Gastroesophageal sphincter (tissue), 4 donors: ENCODE measurements around the gene MIA2. TPM values are rescaled to one million over a fixed set of nuclear protein-coding genes. Genes with fewer than 3 reads are reported as not detected.
"Not testable (repeated sequence)": the region's sequence is repeated elsewhere in the genome, so short reads cannot be mapped to it uniquely, and the experiment has no call there.

Experiments
- ATAC-seq: fragments of 150-250 bp; one replicate; pipeline ENCODE4 v1.9.1; 2016; ENCODE audit warnings: mild to moderate bottlenecking, moderate library complexity
- H3K27ac ChIP-seq, 4 donors: fragments of 200-600 bp; sonication (generic) in 3 of 4; 1 replicate in 3 of 4; 2 replicates in 1 of 4; pipeline ENCODE4 v1.5.1; 2016 to 2019
- H3K27me3 ChIP-seq: fragments of 200-600 bp; sonication (generic); one replicate; pipeline ENCODE4 v1.5.1; 2019
- H3K36me3 ChIP-seq, 2 donors: fragments of 200-600 bp; sonication (generic); one replicate each; pipeline ENCODE4 v1.5.1; 2019; ENCODE audit warnings: control low read depth in 1 of 2
- H3K4me1 ChIP-seq, 3 donors: fragments of 200-600 bp; sonication (generic); 1 replicate in 2 of 3; 2 replicates in 1 of 3; pipeline ENCODE4 v1.5.1; 2016 to 2019; ENCODE audit warnings: control low read depth in 2 of 3
- H3K4me3 ChIP-seq, 2 donors: fragments of 200-600 bp; sonication (generic); one replicate each; pipeline ENCODE4 v1.5.1; 2019; ENCODE audit warnings: mild to moderate bottlenecking in 1 of 2, moderate library complexity in 1 of 2
- H3K9me3 ChIP-seq, 3 donors: fragments of 200-600 bp; sonication (generic); one replicate each; pipeline ENCODE4 v1.5.1; 2017 to 2019; ENCODE audit warnings: control low read depth in 2 of 3
- EP300 ChIP-seq: sonication (generic); formaldehyde crosslinking; IDR thresholded peaks from one replicate; pipeline ENCODE4 v1.6.1; 2017; ENCODE audit warnings: antibody characterized with exemption, mild to moderate bottlenecking
- POLR2A ChIP-seq, 2 donors: fragments of 450-650 bp; IDR thresholded peaks; one replicate each; pipeline ENCODE4 v1.6.1; 2017; ENCODE audit warnings: antibody characterized with exemption in 2 of 2, mild to moderate bottlenecking in 2 of 2, moderate library complexity in 1 of 2
- POLR2AphosphoS5 ChIP-seq: sonication (generic); formaldehyde crosslinking; IDR thresholded peaks from one replicate; pipeline ENCODE4 v1.6.1; 2017; ENCODE audit warnings: antibody characterized with exemption
- WGBS, 2 donors: methylation state at CpG; one replicate each; pipeline ENCODE4 v1.1.5; 2018; ENCODE audit warnings: low coverage in 1 of 2; 5-methylcytosine and 5-hydroxymethylcytosine counted together
- total RNA-seq, 4 donors: library from RNA; depleted of rRNA; stranded (reverse); fragments of >200 nt; gene quantifications; one replicate each; pipeline ENCODE4 v1.1.0, GENCODE V29; 2016
- TF ChIP-seq, protein P1 (sequence below), 4 experiments: fragments of 200-600 bp in 2 of 4; fragments of 450-650 bp in 2 of 4; sonication (generic) in 1 of 4; IDR thresholded peaks; one replicate each; pipeline ENCODE4 v1.5.1; 2017 to 2019; ENCODE audit warnings: antibody characterized with exemption in 4 of 4, mild to moderate bottlenecking in 2 of 4, moderate library complexity in 2 of 4

The MIA2 gene
- total RNA-seq, 4 donors from 2014 or later = 13.5 to 21.3 (median 16.3) TPM

DNA sequence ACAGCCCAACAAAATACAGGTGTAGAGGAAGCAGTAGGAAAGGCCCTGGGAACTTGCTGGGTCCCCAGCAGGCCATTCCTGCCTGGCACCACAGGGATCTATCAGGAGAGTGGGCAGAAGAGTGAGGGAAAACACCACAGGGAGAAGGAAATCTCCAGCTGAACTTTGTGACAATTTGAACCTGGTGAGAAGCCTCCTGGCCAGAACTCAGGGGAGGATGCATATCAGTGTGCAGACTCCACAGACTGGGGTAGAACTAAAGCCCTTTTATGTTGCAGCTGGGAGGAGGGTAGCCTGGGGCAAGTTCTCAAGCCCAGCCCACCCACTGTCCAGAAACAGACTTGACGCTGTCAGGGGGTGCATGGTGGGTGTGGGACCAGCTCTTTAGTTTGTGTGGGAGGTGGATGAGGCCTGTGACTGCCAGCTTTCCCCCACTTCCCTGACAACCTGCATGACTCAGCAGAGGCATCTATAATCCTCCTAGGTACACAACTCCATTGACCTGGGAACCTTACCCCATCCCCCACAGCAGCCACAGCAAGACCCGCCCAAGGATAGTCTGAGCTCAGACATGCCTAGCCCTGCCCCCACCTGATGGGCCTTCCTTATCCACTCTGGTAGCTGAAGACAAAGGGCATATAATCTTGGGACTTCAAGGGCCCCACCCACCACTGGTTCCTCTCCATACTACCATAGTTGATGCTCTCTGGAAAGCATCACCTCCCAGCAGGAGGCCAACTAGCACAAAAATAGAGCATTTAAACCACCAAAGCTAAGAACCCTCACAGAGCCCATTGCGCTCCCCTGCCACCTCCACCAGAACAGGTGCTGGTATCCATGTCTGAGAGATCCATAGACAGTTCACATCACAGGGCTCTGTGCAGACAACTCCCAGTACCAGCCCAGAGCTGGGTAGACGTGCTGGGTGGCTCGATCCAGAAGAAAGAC, 29.8 kb upstream of the MIA2 start:
- H3K9me3 ChIP-seq = no peaks in the 10 kb centered on the region
- 60% methylated on average over 1 of the region's 5 CpGs for WGBS, 2 donors
- no peaks in the 10 kb centered on the region for H3K36me3 ChIP-seq
- no peak for ATAC-seq
- no peaks in the 10 kb centered on the region for H3K27me3 ChIP-seq
- no peak overlapping the region for H3K27ac ChIP-seq
- H3K4me3 ChIP-seq = no peak overlapping the region
- no peaks in the 10 kb centered on the region for H3K4me1 ChIP-seq
- no peak for TF ChIP-seq POLR2A (IDR thresholded peaks at IDR 0.05)

DNA sequence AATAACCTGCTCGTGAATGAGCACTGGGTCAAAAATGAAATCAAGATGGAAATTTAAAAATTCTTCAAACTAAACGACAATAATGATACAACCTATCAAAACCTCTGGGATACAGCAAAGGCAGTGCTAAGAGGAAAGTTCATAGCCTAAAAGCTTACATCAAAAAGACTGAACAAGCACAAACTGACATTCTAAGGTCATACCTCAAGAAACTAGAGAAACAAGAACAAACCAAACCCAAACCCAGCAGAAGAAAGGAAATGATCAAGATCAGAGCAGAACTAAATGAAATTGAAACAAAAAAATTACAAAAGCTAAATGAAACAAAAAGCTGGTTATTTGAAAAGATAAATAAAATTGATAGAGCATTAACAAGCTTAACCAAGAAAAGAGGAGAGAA, 26.3 kb upstream of the MIA2 start:
- H3K4me1 ChIP-seq, H3K9me3 ChIP-seq, H3K27ac ChIP-seq, H3K27me3 ChIP-seq, ATAC-seq, H3K4me3 ChIP-seq, H3K36me3 ChIP-seq: not testable (repeated sequence)
- WGBS, 2 donors = 80 to 91% methylated on average over 2 of the region's 2 CpGs

DNA sequence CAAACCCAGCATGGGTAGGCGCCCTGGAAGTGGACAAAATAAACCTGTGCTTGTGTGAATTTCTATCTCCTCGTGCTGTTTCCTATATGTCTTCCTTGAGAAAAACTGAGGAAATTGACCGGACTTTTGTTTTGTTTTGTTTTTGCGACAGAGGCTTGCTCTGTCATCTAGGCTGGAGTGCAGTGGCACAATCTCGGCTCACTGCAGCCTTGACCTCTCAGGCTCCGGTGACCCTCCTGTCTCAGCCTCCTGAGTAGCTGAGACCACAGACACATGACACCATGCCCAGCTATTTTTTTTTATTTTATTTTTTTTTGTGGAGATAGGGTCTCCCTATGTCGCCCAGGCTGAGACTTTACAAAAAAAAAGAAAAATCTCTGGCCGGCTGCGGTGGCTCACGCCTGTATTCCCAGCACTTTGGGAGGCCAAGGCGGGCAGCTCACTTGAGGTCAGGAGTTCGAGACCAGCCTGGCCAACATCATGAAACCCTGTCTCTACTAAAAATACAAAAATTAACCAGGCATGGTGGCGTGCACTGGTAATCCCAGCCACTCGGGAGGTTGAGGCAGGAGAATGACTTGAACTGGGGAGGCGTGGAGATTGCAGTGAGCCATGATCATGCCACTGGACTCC, 22.5 kb upstream of the MIA2 start:
- Histone ChIP-seq H3K36me3 (no peaks in the 10 kb centered on the region), H3K27me3 (no peaks in the 10 kb centered on the region), H3K4me1 (no peaks in the 10 kb centered on the region), H3K9me3 (no peaks in the 10 kb centered on the region), H3K4me3 (no peak overlapping the region), H3K27ac (no peak overlapping the region)
- ATAC-seq = no peak
- TF ChIP-seq EP300 (no peak), POLR2A (IDR thresholded peaks at IDR 0.05) (no peak), POLR2AphosphoS5 (no peak)
- TF ChIP-seq, protein P1, sequence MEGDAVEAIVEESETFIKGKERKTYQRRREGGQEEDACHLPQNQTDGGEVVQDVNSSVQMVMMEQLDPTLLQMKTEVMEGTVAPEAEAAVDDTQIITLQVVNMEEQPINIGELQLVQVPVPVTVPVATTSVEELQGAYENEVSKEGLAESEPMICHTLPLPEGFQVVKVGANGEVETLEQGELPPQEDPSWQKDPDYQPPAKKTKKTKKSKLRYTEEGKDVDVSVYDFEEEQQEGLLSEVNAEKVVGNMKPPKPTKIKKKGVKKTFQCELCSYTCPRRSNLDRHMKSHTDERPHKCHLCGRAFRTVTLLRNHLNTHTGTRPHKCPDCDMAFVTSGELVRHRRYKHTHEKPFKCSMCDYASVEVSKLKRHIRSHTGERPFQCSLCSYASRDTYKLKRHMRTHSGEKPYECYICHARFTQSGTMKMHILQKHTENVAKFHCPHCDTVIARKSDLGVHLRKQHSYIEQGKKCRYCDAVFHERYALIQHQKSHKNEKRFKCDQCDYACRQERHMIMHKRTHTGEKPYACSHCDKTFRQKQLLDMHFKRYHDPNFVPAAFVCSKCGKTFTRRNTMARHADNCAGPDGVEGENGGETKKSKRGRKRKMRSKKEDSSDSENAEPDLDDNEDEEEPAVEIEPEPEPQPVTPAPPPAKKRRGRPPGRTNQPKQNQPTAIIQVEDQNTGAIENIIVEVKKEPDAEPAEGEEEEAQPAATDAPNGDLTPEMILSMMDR (IDR thresholded peaks at IDR 0.05) = no peak
- 85 to 86% methylated on average over 11 to 12 of the region's 15 CpGs for WGBS, 2 donors

DNA sequence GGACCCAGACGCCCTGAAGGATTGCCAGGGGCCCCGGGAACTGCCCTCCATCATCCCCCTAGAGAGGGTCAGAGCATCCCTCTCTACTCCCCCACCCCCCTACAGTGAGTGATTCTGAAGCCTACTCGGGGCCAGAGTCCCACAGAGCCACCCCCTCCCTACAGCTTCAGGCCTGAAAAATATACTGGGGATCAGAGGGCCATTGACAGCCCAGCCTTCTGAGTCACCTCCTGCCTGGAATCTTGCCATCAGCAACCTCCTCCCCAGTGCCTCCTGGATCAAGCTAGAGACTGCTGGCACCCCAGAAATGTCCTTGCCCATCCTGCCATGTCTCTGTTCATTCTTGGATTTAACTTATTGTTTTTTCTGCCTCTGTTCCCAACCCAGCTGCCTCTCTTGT, 21.7 kb upstream of the MIA2 start:
- no peaks in the 10 kb centered on the region for H3K36me3 ChIP-seq
- H3K27me3 ChIP-seq = no peaks in the 10 kb centered on the region
- TF ChIP-seq POLR2AphosphoS5 = no peak
- TF ChIP-seq, protein P1 (IDR thresholded peaks at IDR 0.05) = no peak
- no peak for TF ChIP-seq POLR2A (IDR thresholded peaks at IDR 0.05)
- TF ChIP-seq EP300 = no peak
- H3K27ac ChIP-seq = no peak overlapping the region
- ATAC-seq = no peak
- no peak overlapping the region for H3K4me3 ChIP-seq
- WGBS, 2 donors = no CpG with 5 or more reads among the region's 3 CpGs
- no peaks in the 10 kb centered on the region for H3K9me3 ChIP-seq
- H3K4me1 ChIP-seq = no peaks in the 10 kb centered on the region

DNA sequence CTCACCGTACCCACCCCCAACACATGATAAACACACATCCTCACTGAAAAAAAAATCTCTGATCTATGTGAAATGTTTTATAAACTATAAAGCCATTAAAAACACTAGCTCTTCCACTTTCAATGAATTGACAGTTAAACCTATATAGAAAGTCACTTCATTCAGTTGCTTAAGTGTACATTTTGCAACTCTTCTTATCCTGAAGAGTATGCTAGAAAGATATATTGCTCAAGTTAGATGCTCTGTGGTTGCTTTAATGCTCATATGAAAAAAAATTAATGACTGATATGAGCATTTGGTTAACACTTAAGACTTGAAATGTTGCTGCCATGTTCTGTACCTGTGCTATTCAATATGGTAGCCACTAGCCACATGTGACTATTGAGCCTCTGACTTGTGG, 21.0 kb upstream of the MIA2 start:
- no peak for TF ChIP-seq EP300
- no peak for TF ChIP-seq POLR2AphosphoS5
- no peak for TF ChIP-seq POLR2A (IDR thresholded peaks at IDR 0.05)
- TF ChIP-seq, protein P1 (IDR thresholded peaks at IDR 0.05) = no peak
- 54 to 83% methylated on average over 1 of the region's 1 CpG for WGBS, 2 donors
- H3K27me3 ChIP-seq = no peaks in the 10 kb centered on the region
- H3K4me3 ChIP-seq = no peak overlapping the region
- H3K4me1 ChIP-seq = no peaks in the 10 kb centered on the region
- no peak for ATAC-seq
- no peaks in the 10 kb centered on the region for H3K9me3 ChIP-seq
- H3K27ac ChIP-seq = no peak overlapping the region
- H3K36me3 ChIP-seq = no peaks in the 10 kb centered on the region
